A172 (cell line): ENCODE data around the gene NR4A1. TPM values are rescaled to one million over a fixed set of nuclear protein-coding genes. Genes with fewer than 3 reads are reported as not detected.

Experiments
- DNase-seq: peaks from one replicate; pipeline ENCODE4 v3.0.0-alpha.2; 2015; ENCODE audit warnings: low spot score
- total RNA-seq: library from RNA; depleted of rRNA; stranded (reverse); fragments of >200 nt; shearing (Covaris generic); gene quantifications from 2 replicates; pipeline ENCODE4 v1.2.3, GENCODE V29; 2014

NR4A1 gene
- total RNA-seq, 1 experiment from 2014 or later = 1.5 TPM

- DNase-seq = no peak
Measured at GRCh38 chr12:52018433-52019112, 32.7 kb upstream of the NR4A1 start.

GRCh38 chr12:52019113-52019770 lies 32.0 kb upstream of the NR4A1 start:
- no peak for DNase-seq

- peak; percentile 29 for DNase-seq
Measured at GRCh38 chr12:52020539-52021336, 30.5 kb upstream of the NR4A1 start.

- DNase-seq = no peak
Measured at GRCh38 chr12:52022841-52023181, 28.4 kb upstream of the NR4A1 start.

- DNase-seq = peak; percentile 40
Measured at GRCh38 chr12:52023182-52023975, 27.9 kb upstream of the NR4A1 start.

- no peak for DNase-seq
Measured at GRCh38 chr12:52023976-52024688, 27.1 kb upstream of the NR4A1 start.

GRCh38 chr12:52024845-52025230 lies 26.4 kb upstream of the NR4A1 start:
- no peak for DNase-seq

- DNase-seq = no peak
Measured at GRCh38 chr12:52026263-52026662, 25.0 kb upstream of the NR4A1 start.

- DNase-seq = no peak
Measured at GRCh38 chr12:52027085-52027843, 24.0 kb upstream of the NR4A1 start.

GRCh38 chr12:52029685-52030084 lies 21.6 kb upstream of the NR4A1 start:
- peak; percentile 58 for DNase-seq

GRCh38 chr12:52032446-52032803 lies 18.8 kb upstream of the NR4A1 start:
- DNase-seq = peak; percentile 54

- peak; percentile 92 for DNase-seq
Measured at GRCh38 chr12:52032804-52033445, 18.3 kb upstream of the NR4A1 start.

GRCh38 chr12:52033446-52034140 lies 17.6 kb upstream of the NR4A1 start:
- no peak for DNase-seq

- DNase-seq = no peak
Measured at GRCh38 chr12:52035190-52035589, 16.1 kb upstream of the NR4A1 start.

- no peak for DNase-seq
Measured at GRCh38 chr12:52035926-52036325, 15.3 kb upstream of the NR4A1 start.

GRCh38 chr12:52036587-52037171 lies 14.6 kb upstream of the NR4A1 start:
- DNase-seq = peak; percentile 55

- DNase-seq = no peak
Measured at GRCh38 chr12:52037248-52037861, 13.9 kb upstream of the NR4A1 start.

GRCh38 chr12:52038447-52038846 lies 12.8 kb upstream of the NR4A1 start:
- DNase-seq = no peak

- DNase-seq = no peak
Measured at GRCh38 chr12:52041035-52041434, 10.2 kb upstream of the NR4A1 start.
